Mucosa of stomach (tissue), 1 donor: ENCODE results near the gene NSFL1C.

Experiments used
- H3K27me3 ChIP-seq: one replicate; pipeline ENCODE4 v1.7.0; 2013; ENCODE audit warnings: mild to moderate bottlenecking, low read length; ENCODE audit not compliant: control insufficient read depth, insufficient read depth
- H3K36me3 ChIP-seq: one replicate; pipeline ENCODE4 v1.7.0; 2013; ENCODE audit warnings: low read length; ENCODE audit not compliant: control insufficient read depth, insufficient read depth
- H3K4me1 ChIP-seq: one replicate; pipeline ENCODE4 v1.7.0; 2013; ENCODE audit warnings: mild to moderate bottlenecking, low read length; ENCODE audit not compliant: control insufficient read depth, insufficient read depth
- H3K4me3 ChIP-seq: one replicate; pipeline ENCODE4 v1.7.0; 2013; ENCODE audit warnings: low read length
- H3K9ac ChIP-seq: one replicate; pipeline ENCODE4 v1.7.0; 2013; ENCODE audit warnings: mild to moderate bottlenecking, low read length, moderate library complexity
- H3K9me3 ChIP-seq: one replicate; pipeline ENCODE4 v1.7.0; 2013; ENCODE audit warnings: mild to moderate bottlenecking, low read length, moderate library complexity; ENCODE audit not compliant: control insufficient read depth
- donor health status: Pancreatic carcinoma.

NSFL1C gene

DNA sequence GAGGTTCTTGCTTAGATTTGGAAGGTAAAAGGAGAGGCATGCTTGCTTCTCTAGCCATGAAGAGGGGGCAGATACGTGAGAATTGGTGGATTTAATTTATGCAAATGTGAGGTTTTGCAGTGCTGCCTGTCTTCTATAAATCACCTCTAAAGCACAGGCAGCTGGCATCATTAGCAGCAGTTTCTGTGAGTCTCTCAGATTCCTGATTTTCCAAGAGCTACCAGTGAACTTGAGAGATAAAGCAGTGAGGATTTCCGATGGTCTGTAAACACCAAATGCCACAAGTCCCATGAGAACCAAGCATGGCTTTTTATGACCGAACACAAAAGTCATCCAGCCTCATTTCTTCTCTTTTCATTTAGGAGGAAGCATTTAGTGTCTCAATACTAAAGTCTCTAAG lies 27.8 kb upstream of the NSFL1C start:
- H3K27me3 ChIP-seq = no peaks in the 10 kb centered on the region
- no peaks in the 10 kb centered on the region for H3K9me3 ChIP-seq
- H3K4me1 ChIP-seq = no peaks in the 10 kb centered on the region
- no peak overlapping the region for H3K4me3 ChIP-seq
- no peak overlapping the region for H3K9ac ChIP-seq
- no peaks in the 10 kb centered on the region for H3K36me3 ChIP-seq

DNA sequence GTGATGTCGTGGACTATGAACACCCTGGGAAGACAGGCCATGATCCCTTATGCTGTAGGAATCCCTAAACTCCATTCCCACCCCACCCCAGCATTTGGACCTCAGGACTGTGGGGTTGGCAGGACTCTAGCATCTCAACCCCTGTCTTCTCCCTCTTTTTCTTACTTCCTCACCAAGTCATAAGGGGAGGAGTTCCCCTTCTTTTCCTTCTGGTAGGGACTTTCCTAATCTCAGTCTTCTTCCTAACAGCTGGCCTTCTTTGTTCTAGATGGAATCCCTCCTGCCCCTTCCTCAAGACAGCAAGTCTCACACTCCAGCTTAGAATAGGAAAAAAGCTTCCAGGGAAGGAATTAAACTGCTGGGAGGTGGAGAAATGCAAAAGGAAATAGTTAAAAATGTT lies 26.9 kb upstream of the NSFL1C start:
- no peaks in the 10 kb centered on the region for H3K9me3 ChIP-seq
- no peaks in the 10 kb centered on the region for H3K4me1 ChIP-seq
- no peak overlapping the region for H3K4me3 ChIP-seq
- H3K9ac ChIP-seq = no peak overlapping the region
- H3K36me3 ChIP-seq = no peaks in the 10 kb centered on the region
- no peaks in the 10 kb centered on the region for H3K27me3 ChIP-seq

- no peaks in the 10 kb centered on the region for H3K27me3 ChIP-seq
- H3K9me3 ChIP-seq = no peaks in the 10 kb centered on the region
- H3K36me3 ChIP-seq = no peaks in the 10 kb centered on the region
- H3K4me1 ChIP-seq = no peaks in the 10 kb centered on the region
- H3K4me3 ChIP-seq = no peak overlapping the region
- H3K9ac ChIP-seq = no peak overlapping the region
Measured at GRCh38 chr20:1491860-1492642, 25.4 kb upstream of the NSFL1C start.

DNA sequence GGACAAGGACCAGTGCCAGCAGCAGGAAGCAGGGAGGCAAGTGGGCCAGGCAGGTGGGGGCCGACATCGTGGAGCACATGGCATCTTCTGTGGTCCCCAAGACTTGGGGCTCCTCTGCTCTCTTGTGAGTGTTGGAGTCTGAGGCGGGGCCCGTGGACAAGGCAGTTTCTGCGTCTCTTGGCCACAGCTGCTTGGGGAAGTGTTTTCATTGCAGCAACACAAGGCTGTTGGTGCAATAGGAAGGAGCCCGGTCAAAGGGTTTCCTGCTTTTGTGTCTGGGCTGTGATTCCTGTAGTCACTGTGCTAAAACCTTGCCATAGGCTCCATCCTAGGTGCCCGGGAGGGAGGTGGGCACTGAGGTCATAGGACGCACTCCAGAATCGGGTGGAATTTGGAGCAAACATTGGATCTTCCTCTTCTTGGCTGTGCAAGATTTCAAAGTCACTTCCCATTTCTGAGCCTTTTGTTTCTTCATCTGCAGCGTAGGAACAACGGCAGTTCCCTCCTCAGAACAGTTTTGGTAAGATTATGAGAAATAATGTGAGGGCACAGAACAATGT lies 24.7 kb upstream of the NSFL1C start, which contains the start of gene SIRPB2:
SIRPB2 (minus strand) TSS at position 140 of the 560 bp plus-strand sequence; CDS start at position 79, 61 bp downstream.
- Histone ChIP-seq H3K4me1 (no peaks in the 10 kb centered on the region), H3K27me3 (no peaks in the 10 kb centered on the region), H3K4me3 (no peak within 1 kb of the TSS), H3K9me3 (no peaks in the 10 kb centered on the region), H3K9ac (no peak within 1 kb of the TSS), H3K36me3 (no peaks in the 10 kb centered on the region)

GRCh38 chr20:1490643-1491195 lies 24.1 kb upstream of the NSFL1C start:
- Histone ChIP-seq H3K36me3 (no peaks in the 10 kb centered on the region), H3K9me3 (no peaks in the 10 kb centered on the region), H3K9ac (no peak overlapping the region), H3K4me1 (no peaks in the 10 kb centered on the region), H3K4me3 (no peak overlapping the region), H3K27me3 (no peaks in the 10 kb centered on the region)

DNA sequence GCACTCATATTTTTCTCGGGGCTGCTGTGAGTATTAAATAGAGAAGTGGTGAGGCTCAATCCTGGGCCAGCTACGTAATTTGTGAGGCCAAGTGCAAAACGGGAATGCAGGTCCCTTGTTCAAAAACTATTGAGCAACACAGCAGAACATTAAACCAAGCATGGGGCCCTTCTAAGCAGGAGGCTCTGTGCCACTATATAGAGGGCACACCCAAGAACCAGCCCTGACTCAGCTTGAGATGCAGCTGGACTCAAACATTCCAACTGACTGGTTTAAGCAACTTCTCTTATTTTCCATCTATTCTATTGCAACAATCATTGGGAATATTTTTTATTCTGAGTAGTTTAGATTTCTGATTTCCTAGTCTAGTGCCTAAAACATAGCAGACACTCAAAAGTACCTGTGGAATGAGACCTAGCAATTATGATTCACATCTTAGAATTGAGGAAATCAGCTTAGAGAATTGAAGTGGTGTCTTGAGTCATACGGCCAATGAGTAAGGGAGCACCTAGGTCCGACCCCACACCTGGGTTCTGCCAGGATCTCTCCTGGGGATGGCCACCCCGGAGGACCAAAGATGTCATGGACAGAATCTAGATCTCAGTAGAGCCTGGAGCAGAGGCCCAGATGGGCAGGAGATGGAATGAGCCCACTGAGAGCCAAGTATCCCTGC lies 23.3 kb upstream of the NSFL1C start:
- Histone ChIP-seq H3K9ac (no peak overlapping the region), H3K4me3 (no peak overlapping the region), H3K4me1 (no peaks in the 10 kb centered on the region), H3K9me3 (no peaks in the 10 kb centered on the region), H3K36me3 (no peaks in the 10 kb centered on the region), H3K27me3 (no peaks in the 10 kb centered on the region)

- H3K4me1 ChIP-seq = no peaks in the 10 kb centered on the region
- no peak overlapping the region for H3K9ac ChIP-seq
- no peaks in the 10 kb centered on the region for H3K9me3 ChIP-seq
- no peaks in the 10 kb centered on the region for H3K36me3 ChIP-seq
- H3K27me3 ChIP-seq = no peaks in the 10 kb centered on the region
- no peak overlapping the region for H3K4me3 ChIP-seq
Measured at GRCh38 chr20:1489325-1489724, 22.7 kb upstream of the NSFL1C start.

DNA sequence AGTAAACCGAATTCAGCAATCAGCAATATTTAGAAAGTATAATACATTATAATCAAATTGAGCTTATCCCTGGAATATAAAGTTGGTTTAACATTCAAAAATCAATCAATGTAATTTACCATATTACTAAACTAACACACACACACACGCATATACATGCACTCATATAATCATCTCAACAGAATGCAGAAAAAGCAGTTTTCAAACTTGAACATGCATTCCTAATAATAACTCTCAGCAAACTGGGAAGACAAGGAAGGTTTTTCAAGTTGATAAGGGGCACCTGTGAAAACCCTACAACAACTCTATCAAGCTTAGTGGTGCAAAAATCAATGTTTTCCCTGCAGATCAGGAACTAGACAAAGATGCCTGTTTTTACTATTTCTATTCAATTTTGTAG lies 19.9 kb upstream of the NSFL1C start:
- H3K4me1 ChIP-seq = no peaks in the 10 kb centered on the region
- H3K9me3 ChIP-seq = no peaks in the 10 kb centered on the region
- H3K27me3 ChIP-seq = no peaks in the 10 kb centered on the region
- H3K9ac ChIP-seq = no peak overlapping the region
- H3K36me3 ChIP-seq = no peaks in the 10 kb centered on the region
- no peak overlapping the region for H3K4me3 ChIP-seq

GRCh38 chr20:1484438-1485116 lies 17.9 kb upstream of the NSFL1C start:
- H3K4me3 ChIP-seq = no peak overlapping the region
- H3K27me3 ChIP-seq = no peaks in the 10 kb centered on the region
- H3K9ac ChIP-seq = no peak overlapping the region
- H3K36me3 ChIP-seq = no peaks in the 10 kb centered on the region
- no peaks in the 10 kb centered on the region for H3K9me3 ChIP-seq
- H3K4me1 ChIP-seq = no peaks in the 10 kb centered on the region

DNA sequence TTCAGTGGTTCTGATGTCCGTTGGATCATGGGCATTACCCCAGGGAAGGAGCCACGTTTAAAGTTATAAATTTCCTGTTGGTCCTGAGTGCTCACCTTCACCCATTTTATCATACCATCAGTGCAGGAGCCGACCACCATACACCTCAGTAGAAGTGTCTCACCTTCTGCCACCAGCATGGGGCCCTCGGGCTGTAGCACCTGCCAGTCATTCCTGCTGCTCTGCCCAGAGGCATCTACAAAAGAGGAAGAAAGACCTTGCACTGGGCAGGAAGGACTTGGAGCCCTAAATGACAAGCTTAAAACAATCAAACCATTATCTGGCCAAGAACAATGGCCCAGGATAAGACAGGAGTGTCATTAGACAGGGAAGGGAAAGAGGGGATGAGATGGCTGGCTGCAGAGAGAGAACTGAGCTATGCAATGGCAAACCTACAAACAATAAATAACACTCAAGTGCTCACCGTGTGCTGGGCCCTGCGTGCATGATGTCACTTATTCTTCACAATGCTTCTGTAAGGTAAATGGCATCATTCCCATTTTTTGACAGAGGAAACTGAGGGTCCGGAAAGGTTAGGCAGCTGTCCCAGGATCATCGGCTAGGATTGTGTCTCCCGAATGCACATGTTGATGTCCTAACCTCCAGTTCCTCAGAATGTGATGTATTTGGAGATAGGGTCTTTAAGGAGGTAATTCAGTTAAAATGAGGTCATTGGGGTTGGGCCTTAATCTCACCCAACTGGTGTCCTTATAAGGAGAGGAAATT lies 13.4 kb upstream of the NSFL1C start:
- no peak overlapping the region for H3K9ac ChIP-seq
- no peaks in the 10 kb centered on the region for H3K9me3 ChIP-seq
- no peaks in the 10 kb centered on the region for H3K27me3 ChIP-seq
- no peak overlapping the region for H3K4me3 ChIP-seq
- no peaks in the 10 kb centered on the region for H3K36me3 ChIP-seq
- H3K4me1 ChIP-seq = peaks cover 3% of the 10 kb centered on the region

- Histone ChIP-seq H3K36me3 (no peaks in the 10 kb centered on the region), H3K4me3 (no peak overlapping the region), H3K27me3 (no peaks in the 10 kb centered on the region)
Measured at GRCh38 chr20:1478566-1478965, 11.9 kb upstream of the NSFL1C start.

More at GRCh38 chr20:1478566-1478965, 11.9 kb upstream of the NSFL1C start:
- Histone ChIP-seq H3K4me1 (peaks cover 5% of the 10 kb centered on the region), H3K9ac (no peak overlapping the region), H3K9me3 (no peaks in the 10 kb centered on the region)
